ENCODE measurements around the gene AP2S1. TPM values are rescaled to one million over a fixed set of nuclear protein-coding genes. Genes with fewer than 3 reads are reported as not detected.
"Not testable (repeated sequence)": the region's sequence is repeated elsewhere in the genome, so short reads cannot be mapped to it uniquely, and the experiment has no call there.

The AP2S1 gene
- total and polyA plus RNA-seq, 2 donors (not counting 3 experiments of a cell fraction or from before 2014, with no cell fraction given) = 313 to 376 TPM

DNA sequence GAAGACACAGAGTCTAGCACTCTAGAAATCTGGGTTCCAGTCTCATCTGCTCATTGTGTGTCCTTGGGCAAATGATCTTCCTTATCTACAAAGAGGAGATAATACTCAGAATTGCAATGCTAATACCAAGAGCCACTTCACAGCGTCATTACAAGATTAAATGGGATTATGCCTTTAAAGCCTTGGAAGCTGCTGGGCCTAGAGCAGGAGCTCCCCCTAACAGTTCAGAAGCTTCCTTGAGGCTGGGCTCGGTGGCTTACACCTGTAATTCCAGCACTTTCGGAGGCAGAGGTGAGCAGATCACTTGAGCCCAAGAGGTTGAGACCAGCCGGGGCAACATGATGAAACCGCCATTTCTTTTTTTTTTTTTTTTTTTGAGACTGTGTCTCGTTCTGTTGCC lies 27.6 kb downstream of the AP2S1 start:
- Histone ChIP-seq H3K27ac (ENCODE audit: insufficient read depth, low read depth, low read length) (no peak overlapping the region), H3K9ac (replicated peaks; ENCODE audit: extremely low read depth, insufficient read depth, low read length) (no peak overlapping the region), H3K9me1 (replicated peaks; ENCODE audit: control insufficient read depth, extremely low read depth, insufficient read depth, low read length) (no peaks in the 10 kb centered on the region), H2AFZ (ENCODE audit: low read depth, low read length) (no peak overlapping the region), H3K4me2 (ENCODE audit: insufficient read depth, low read length) (no peak overlapping the region), H3K4me1 (ENCODE audit: control insufficient read depth, extremely low read depth, insufficient read depth, low read length) (no peaks in the 10 kb centered on the region), H4K20me1 (replicated peaks; ENCODE audit: control insufficient read depth, extremely low read depth, insufficient read depth, low read length) (no peaks in the 10 kb centered on the region), H3K9me3 (replicated peaks; ENCODE audit: control insufficient read depth, insufficient read depth, low read length) (no peaks in the 10 kb centered on the region), H3K79me2 (ENCODE audit: control insufficient read depth, insufficient read depth, low read length) (no peaks in the 10 kb centered on the region), H3K4me3 (replicated peaks in 1 of 3; ENCODE audit: insufficient read depth in 1 of 3, low read depth in 1 of 3, low read length in 3 of 3) (no peak overlapping the region), H3K36me3 (ENCODE audit: control insufficient read depth in 2 of 2, extremely low read depth in 1 of 2, insufficient read depth in 2 of 2, low read length in 2 of 2) (no peaks in the 10 kb centered on the region), H3K27me3 (ENCODE audit: control insufficient read depth in 2 of 2, insufficient read depth in 2 of 2, low read length in 2 of 2) (no peaks in the 10 kb centered on the region)
- DNase-seq (ENCODE audit: low read depth, low spot score) = no peak
- BruUV-seq (replicated peaks) = no TSS peak
- no peak for FAIRE-seq
- ChIA-PET POLR2A (interaction anchor here (0.6 kb wide), 1 partner anchor 16 kb away, joined by 6 read pairs; no protein-coding TSS in a partner anchor), CTCF (interaction anchor here (1.0 to 2.1 kb wide), 6 partner anchors 11 to 65 kb away, joined by 3 to 6 read pairs (median 3); no protein-coding TSS in a partner anchor)
- dilution Hi-C loops (cut with MboI; ENCODE audit: extremely low pct_ligation_motif_present, low sequenced_read_pairs) = no loop called here
- intact Hi-C loops (cut with micrococcal nuclease) = no loop called here
- no peak for TF ChIP-seq MYC (IDR thresholded peaks at IDR 0.05; ENCODE audit: low read depth, low read length)
- TF ChIP-seq, protein P1, sequence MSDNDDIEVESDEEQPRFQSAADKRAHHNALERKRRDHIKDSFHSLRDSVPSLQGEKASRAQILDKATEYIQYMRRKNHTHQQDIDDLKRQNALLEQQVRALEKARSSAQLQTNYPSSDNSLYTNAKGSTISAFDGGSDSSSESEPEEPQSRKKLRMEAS (IDR thresholded peaks at IDR 0.05; ENCODE audit: insufficient read depth, insufficient read length) = no peak
- TF ChIP-seq, protein P2, sequence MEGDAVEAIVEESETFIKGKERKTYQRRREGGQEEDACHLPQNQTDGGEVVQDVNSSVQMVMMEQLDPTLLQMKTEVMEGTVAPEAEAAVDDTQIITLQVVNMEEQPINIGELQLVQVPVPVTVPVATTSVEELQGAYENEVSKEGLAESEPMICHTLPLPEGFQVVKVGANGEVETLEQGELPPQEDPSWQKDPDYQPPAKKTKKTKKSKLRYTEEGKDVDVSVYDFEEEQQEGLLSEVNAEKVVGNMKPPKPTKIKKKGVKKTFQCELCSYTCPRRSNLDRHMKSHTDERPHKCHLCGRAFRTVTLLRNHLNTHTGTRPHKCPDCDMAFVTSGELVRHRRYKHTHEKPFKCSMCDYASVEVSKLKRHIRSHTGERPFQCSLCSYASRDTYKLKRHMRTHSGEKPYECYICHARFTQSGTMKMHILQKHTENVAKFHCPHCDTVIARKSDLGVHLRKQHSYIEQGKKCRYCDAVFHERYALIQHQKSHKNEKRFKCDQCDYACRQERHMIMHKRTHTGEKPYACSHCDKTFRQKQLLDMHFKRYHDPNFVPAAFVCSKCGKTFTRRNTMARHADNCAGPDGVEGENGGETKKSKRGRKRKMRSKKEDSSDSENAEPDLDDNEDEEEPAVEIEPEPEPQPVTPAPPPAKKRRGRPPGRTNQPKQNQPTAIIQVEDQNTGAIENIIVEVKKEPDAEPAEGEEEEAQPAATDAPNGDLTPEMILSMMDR (IDR thresholded peaks at IDR 0.05; ENCODE audit: extremely low read depth in 1 of 2, insufficient read depth in 1 of 2, low read depth in 1 of 2, low read length in 2 of 2) = no peak
- no peak for TF ChIP-seq EZH2 (IDR thresholded peaks at IDR 0.05; ENCODE audit: borderline replicate concordance, low read depth, low read length, severe bottlenecking)
- no peak for TF ChIP-seq POLR2A (IDR thresholded peaks at IDR 0.05; ENCODE audit: low read depth, low read length)
- no peak for TF ChIP-seq FOS (IDR thresholded peaks at IDR 0.05; ENCODE audit: borderline replicate concordance, insufficient read depth, low read length)
- TF ChIP-seq JUN (IDR thresholded peaks at IDR 0.05; ENCODE audit: borderline replicate concordance, insufficient read depth, insufficient read length, low read depth) = no peak
- TF ChIP-seq POLR2AphosphoS5 (IDR thresholded peaks at IDR 0.05; ENCODE audit: insufficient read depth, low read depth, low read length) = no peak
- TF ChIP-seq GATA2 (IDR thresholded peaks at IDR 0.05; ENCODE audit: insufficient read depth, insufficient read length, low read depth, low read length) = no peak

DNA sequence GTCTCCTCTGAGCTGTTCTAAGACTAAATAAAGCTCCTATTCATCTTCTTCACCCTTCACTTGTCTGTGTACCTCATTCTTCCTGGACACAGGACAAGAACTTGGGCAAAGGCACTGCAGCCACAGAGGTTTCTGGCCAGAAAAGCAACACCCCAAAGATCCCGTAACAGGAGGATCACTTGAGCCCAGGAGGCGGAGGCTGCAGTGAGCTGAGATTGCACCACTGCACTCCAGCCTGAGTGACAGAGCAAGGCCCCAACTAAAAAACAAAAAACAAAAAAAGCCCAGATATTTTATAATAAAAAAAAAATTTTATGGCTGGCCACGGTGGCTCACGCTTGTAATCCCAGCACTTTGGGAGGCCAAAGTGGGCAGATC lies 28.2 kb downstream of the AP2S1 start:
- H3K4me1 ChIP-seq (ENCODE audit: control insufficient read depth, extremely low read depth, insufficient read depth, low read length); DNase-seq (ENCODE audit: low read depth, low spot score); H3K79me2 ChIP-seq (ENCODE audit: control insufficient read depth, insufficient read depth, low read length); BruUV-seq (replicated peaks); intact Hi-C loops (cut with micrococcal nuclease); H3K9me3 ChIP-seq (replicated peaks; ENCODE audit: control insufficient read depth, insufficient read depth, low read length); H2AFZ ChIP-seq (ENCODE audit: low read depth, low read length); H3K4me2 ChIP-seq (ENCODE audit: insufficient read depth, low read length); FAIRE-seq; POLR2A ChIA-PET; H3K36me3 ChIP-seq (ENCODE audit: control insufficient read depth in 2 of 2, extremely low read depth in 1 of 2, insufficient read depth in 2 of 2, low read length in 2 of 2); H3K27ac ChIP-seq (ENCODE audit: insufficient read depth, low read depth, low read length); dilution Hi-C loops (cut with MboI; ENCODE audit: extremely low pct_ligation_motif_present, low sequenced_read_pairs); H3K9ac ChIP-seq (replicated peaks; ENCODE audit: extremely low read depth, insufficient read depth, low read length); H3K27me3 ChIP-seq (ENCODE audit: control insufficient read depth in 2 of 2, insufficient read depth in 2 of 2, low read length in 2 of 2); H3K4me3 ChIP-seq (replicated peaks in 1 of 3; ENCODE audit: insufficient read depth in 1 of 3, low read depth in 1 of 3, low read length in 3 of 3); H4K20me1 ChIP-seq (replicated peaks; ENCODE audit: control insufficient read depth, extremely low read depth, insufficient read depth, low read length); H3K9me1 ChIP-seq (replicated peaks; ENCODE audit: control insufficient read depth, extremely low read depth, insufficient read depth, low read length): not testable (repeated sequence)
- CTCF ChIA-PET = interaction anchor here (1.0 to 2.4 kb wide), 5 partner anchors 10 to 65 kb away, joined by 3 to 11 read pairs (median 3); no protein-coding TSS in a partner anchor

All from endothelial cell of umbilical vein (primary cell).